Right lobe of liver (tissue), 4 donors: ENCODE measurements around the gene EXOC4.

Experiments
- CTCF ChIP-seq, 4 donors: fragments of 200-600 bp in 3 of 4; fragments of 450-650 bp in 1 of 4; IDR thresholded peaks; one replicate each; pipeline versions ENCODE4 v1.5.1 to v1.8.0; 2016 to 2022; ENCODE audit warnings: antibody characterized with exemption in 4 of 4, mild to moderate bottlenecking in 2 of 4
- POLR2A ChIP-seq: fragments of 450-650 bp; IDR thresholded peaks from one replicate; pipeline ENCODE4 v1.6.1; 2017; ENCODE audit warnings: antibody characterized with exemption, mild to moderate bottlenecking
- donor health status: DM: no; HTN: no; CAD: no.
- donor health status: DM: no; HTN: no; CAD: no.
- donor health status: DM: no; HTN: yes; CAD: no.

- TF ChIP-seq CTCF (IDR thresholded peaks at IDR 0.05) (no peak), POLR2A (no peak)
Measured at GRCh38 chr7:133672866-133673265, 420.0 kb downstream of the EXOC4 start.
